Cardiac muscle cell (in vitro differentiated cells and primary cell): Measurements from ENCODE around the gene PLXNA2. TPM values are rescaled to one million over a fixed set of nuclear protein-coding genes. Genes with fewer than 3 reads are reported as not detected.

Experiments
- DNase-seq, 2 donors: peaks; one replicate each; pipeline versions ENCODE4 v3.0.0 to v3.0.0-alpha.2; 2010 to 2017; ENCODE audit warnings: low read depth in 1 of 2, low spot score in 1 of 2
- H3K27ac ChIP-seq: fragments of 200-600 bp; sonication (generic); 2 replicates; pipeline ENCODE4 v1.5.1; 2016
- H3K27me3 ChIP-seq: fragments of 200-600 bp; sonication (generic); 2 replicates; pipeline ENCODE4 v1.6.0; 2016; ENCODE audit warnings: control low read depth
- H3K36me3 ChIP-seq: fragments of 200-600 bp; sonication (generic); 2 replicates; pipeline ENCODE4 v1.5.1; 2016; ENCODE audit warnings: control low read depth
- H3K4me1 ChIP-seq: fragments of 200-600 bp; sonication (generic); 2 replicates; pipeline ENCODE4 v1.8.1; 2017; ENCODE audit warnings: low read depth, mild to moderate bottlenecking, mixed run types
- H3K4me3 ChIP-seq: fragments of 200-600 bp; sonication (generic); 2 replicates; pipeline ENCODE4 v1.5.1; 2016; ENCODE audit warnings: mild to moderate bottlenecking
- H3K9me3 ChIP-seq: fragments of 200-600 bp; sonication (generic); 2 replicates; pipeline ENCODE4 v1.5.1; 2017; ENCODE audit warnings: low read depth, mild to moderate bottlenecking, control low read depth
- CTCF ChIP-seq: IDR thresholded peaks from 2 replicates; pipeline ENCODE4 v1.5.1; 2012; ENCODE audit warnings: low read depth, mild to moderate bottlenecking, low read length
- polyA plus RNA-seq: library from polyadenylated mRNA; unstranded; fragments of >200 nt; fragmentation: Nextera tagmentation; extraction: Ambion mirVana; gene quantifications from 2 replicates; pipeline ENCODE4 v1.2.1, GENCODE V29; 2016
- total RNA-seq: library from RNA; depleted of rRNA; stranded (reverse); fragments of >200 nt; gene quantifications from 2 replicates; pipeline ENCODE4 v1.2.3, GENCODE V29; 2016

The PLXNA2 gene
- total and polyA plus RNA-seq, 2 experiments from 2014 or later: 23.2 to 55.3 TPM

GRCh38 chr1:208105756-208106155 lies 138.4 kb downstream of the PLXNA2 start:
- H3K27me3 ChIP-seq: no peaks in the 10 kb centered on the region
- DNase-seq: no peak
- no peak for TF ChIP-seq CTCF
- peak overlapping the region; percentile 24 for H3K27ac ChIP-seq
- no peak overlapping the region for H3K4me3 ChIP-seq
- H3K9me3 ChIP-seq: no peaks in the 10 kb centered on the region
- H3K4me1 ChIP-seq: peaks cover 76% of the 10 kb centered on the region
- H3K36me3 ChIP-seq: no peaks in the 10 kb centered on the region

- Histone ChIP-seq H3K4me1 (peaks cover 81% of the 10 kb centered on the region), H3K4me3 (no peak overlapping the region), H3K27ac (no peak overlapping the region), H3K9me3 (no peaks in the 10 kb centered on the region), H3K27me3 (no peaks in the 10 kb centered on the region), H3K36me3 (no peaks in the 10 kb centered on the region)
- no peak for TF ChIP-seq CTCF
- DNase-seq: no peak
Observed at GRCh38 chr1:208103597-208104513, 140.3 kb downstream of the PLXNA2 start.

GRCh38 chr1:208101661-208102431 lies 142.3 kb downstream of the PLXNA2 start:
- H3K9me3 ChIP-seq: no peaks in the 10 kb centered on the region
- no peak overlapping the region for H3K4me3 ChIP-seq
- H3K27ac ChIP-seq: peak overlapping the region; percentile 56
- no peak for TF ChIP-seq CTCF
- peaks cover 76% of the 10 kb centered on the region for H3K4me1 ChIP-seq
- H3K27me3 ChIP-seq: no peaks in the 10 kb centered on the region
- DNase-seq: peak in 1 of 2 donors; percentile 80
- peaks cover 6% of the 10 kb centered on the region for H3K36me3 ChIP-seq

- TF ChIP-seq CTCF: no peak
- Histone ChIP-seq H3K4me1 (peaks cover 67% of the 10 kb centered on the region), H3K27ac (peak overlapping the region; percentile 56), H3K9me3 (no peaks in the 10 kb centered on the region), H3K27me3 (no peaks in the 10 kb centered on the region), H3K4me3 (no peak overlapping the region), H3K36me3 (peaks cover 8% of the 10 kb centered on the region)
- peak; percentile 64 to 65 for DNase-seq
Observed at GRCh38 chr1:208100906-208101305, 143.3 kb downstream of the PLXNA2 start.

- Histone ChIP-seq H3K27ac (no peak overlapping the region), H3K36me3 (peaks cover 13% of the 10 kb centered on the region), H3K27me3 (no peaks in the 10 kb centered on the region), H3K9me3 (no peaks in the 10 kb centered on the region), H3K4me3 (no peak overlapping the region), H3K4me1 (peaks cover 59% of the 10 kb centered on the region)
- DNase-seq: no peak
- no peak for TF ChIP-seq CTCF
Observed at GRCh38 chr1:208100106-208100505, 144.1 kb downstream of the PLXNA2 start.
